CD1c-positive myeloid dendritic cell (primary cell): Measurements from ENCODE around the gene NAGS.
A peak's percentile ranks its signal among the peaks of the same experiment; 100 is the strongest.
"Not testable (repeated sequence)": the region's sequence is repeated elsewhere in the genome, so short reads cannot be mapped to it uniquely, and the experiment has no call there.

Experiments used
- DNase-seq: peaks from one replicate; pipeline ENCODE4 v3.0.0-alpha.2; 2016; ENCODE audit errors: extremely low spot score

The NAGS gene

DNA sequence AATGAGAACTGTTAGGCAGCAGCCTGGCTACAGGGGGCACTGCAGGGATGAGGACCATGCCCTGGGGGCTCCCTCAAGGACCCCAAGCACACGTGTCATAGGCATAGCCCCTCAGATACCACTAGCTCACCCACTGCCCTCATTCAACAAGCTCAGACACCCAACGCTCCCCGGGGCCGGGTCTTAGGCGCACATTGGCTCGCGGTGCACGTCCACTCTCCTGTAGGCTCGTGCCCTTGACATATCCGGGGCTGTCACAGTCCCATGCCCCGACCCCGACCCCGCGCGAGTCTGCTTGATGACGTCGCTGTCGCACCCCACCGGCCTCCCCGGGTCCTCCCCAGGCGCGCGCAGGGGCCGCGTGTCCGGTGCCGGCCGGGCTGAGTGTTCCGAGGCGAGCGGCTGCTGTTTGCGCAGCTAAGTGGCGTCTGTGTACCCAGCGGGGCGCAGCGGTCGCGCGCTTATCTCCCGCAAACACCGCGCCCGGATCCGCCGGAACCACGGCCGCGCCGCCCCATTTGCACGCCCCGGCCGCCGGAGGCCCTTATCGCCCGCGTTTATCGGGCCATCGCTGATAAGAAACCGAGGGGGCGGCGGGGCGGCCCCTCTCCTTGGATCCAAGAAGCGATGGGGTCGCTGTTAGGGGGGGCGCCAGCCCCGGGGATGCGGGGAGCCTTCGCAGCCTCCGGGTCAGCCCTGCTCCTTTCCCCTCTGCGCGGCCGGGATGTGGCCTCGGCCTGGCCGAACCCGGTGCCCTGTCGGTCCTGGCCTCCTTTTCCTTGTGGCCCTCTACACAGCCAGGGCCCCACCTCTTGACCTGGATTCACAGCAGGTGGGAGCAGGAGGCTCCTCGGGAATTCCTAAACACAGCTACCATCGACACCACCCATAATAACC, 20.7 kb upstream of the NAGS start:
- no peak for DNase-seq

GRCh38 chr17:43984521-43984920, 19.9 kb upstream of the NAGS start:
- no peak for DNase-seq

GRCh38 chr17:43986225-43986981, 18.0 kb upstream of the NAGS start:
- DNase-seq, result no peak

- no peak for DNase-seq
Measured at GRCh38 chr17:43987131-43988021, 17.0 kb upstream of the NAGS start.

GRCh38 chr17:43988301-43988700, 16.1 kb upstream of the NAGS start:
- no peak for DNase-seq

DNA sequence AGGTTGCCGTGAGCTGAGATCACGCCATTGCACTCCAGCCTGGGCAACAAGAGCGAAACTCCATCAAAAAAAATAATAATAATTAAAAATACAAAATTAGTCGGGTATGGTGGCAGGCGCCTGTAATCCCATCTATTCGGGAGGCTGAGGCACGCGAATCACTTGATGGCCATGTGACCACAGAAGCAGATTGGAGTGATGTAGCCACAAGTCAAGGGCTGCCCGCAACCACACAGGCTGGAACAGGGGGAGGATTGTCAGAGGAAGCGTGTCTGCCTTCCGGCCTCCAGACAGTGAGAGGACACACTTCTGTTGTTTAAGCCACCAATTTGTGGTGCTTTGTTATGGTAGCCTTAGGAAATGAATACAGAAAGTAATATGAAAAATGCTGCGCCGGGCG, 11.8 kb upstream of the NAGS start:
- no peak for DNase-seq

DNA sequence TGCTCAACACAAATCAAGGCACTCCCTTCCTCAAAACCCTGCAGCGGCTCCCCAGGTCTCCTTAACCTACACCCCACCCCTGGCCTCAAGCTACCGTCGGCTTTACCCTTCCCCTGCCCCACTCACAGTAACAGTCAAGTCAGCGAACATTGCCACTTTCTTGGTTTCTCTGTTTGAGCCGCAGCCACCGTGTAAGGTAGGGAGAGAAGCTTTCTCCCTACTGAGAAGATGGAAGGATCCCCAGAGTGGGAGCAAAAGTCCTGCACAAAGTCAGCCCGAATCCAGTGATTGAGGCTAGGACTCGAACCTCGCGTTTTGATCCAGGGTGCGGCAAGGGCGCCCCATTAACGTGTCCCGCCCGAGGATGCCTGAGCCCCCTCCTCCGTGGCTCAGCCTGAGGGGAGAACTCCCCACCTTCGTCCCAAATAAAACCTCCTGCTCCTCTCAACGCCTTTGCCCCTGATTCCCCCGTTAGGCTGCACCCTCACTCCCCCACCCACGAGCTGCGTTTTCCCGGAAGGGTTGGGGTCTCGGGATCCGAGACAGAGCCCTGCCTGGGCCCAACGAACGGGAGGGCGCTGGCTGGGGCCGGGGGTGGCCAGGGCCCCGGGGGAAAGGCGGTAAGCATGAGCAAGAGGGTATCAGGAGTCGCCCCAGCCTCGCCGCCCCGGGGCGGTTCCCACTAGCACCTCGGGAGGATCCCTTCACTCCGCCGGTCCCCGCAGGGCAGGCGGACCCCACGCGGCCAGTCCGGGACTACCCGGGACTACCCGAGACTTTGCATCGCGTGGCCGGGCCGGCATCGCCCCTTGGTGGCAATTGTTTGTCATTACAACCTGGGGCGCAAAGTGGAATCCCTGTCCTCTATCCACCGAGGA, 9.9 kb upstream of the NAGS start:
- peak; percentile 79 for DNase-seq

GRCh38 chr17:43995150-43995471, 9.3 kb upstream of the NAGS start:
- DNase-seq, result no peak

GRCh38 chr17:43997180-43997579, 7.2 kb upstream of the NAGS start:
- not testable (repeated sequence) for DNase-seq

GRCh38 chr17:43998552-43998951, 5.9 kb upstream of the NAGS start:
- peak; percentile 53 for DNase-seq

- DNase-seq, result no peak
Measured at GRCh38 chr17:43999024-43999423, 5.4 kb upstream of the NAGS start.

DNA sequence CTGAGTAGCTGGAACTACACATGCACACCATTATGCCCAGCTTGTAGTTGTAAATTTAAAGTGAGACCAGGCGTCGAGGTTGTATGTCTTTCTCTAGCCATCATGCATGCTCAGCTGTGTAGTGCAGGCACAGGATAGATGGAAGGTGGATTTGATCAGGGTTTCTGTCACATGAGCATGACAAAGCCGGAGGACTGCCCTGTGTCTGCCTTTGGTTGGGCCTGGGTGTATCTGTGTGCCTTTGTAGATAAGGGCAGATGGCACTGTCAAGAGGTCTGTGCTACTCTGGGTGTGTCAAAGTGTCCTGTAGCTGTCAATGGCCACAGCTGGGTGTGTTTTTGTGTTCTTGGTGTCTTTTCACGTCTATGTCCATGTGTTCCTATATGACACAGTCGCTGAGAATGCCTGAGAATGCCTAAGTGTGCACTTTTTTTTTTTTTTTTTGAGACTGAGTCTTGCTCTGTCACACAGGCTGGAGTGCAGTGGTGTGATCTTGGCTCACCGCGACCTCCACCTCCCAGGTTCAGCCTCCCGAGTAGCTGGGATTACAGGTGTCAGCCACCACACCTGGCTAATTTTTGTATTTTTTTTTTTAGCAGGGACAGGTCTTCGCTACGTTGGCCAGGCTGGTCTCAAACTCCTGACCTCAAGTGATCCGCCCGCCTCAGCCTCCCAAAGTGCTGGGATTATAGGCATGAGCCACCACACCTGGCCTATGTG, 4.1 kb upstream of the NAGS start:
- no peak for DNase-seq

DNA sequence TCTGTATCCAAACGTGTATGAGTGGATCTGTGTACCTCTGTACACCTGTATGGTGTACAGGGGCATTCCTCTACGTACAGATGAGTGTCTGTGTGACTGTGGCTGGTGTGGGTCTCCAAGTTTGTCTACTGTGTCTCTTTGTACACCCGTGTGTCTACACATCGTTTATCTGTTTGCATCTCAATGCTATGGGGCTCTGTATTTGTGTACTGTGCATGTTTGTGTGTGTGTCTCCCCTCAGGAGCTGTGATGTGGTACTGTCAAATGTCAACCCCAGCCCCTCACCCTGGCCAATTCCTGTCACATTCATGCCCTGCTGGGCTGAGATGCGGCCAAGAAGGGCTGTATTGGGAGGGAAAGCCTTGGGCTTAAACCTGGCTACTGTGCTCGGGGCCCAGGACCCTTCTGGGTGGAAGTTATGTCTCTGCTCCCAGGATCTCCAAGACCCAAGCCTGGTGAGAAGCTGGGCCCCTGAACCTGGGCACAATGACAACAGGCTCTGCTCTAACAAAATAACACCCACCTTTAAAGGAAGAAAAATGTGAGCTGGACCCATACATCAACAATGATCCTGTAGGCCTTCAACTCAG, 3.5 kb upstream of the NAGS start:
- no peak for DNase-seq

DNA sequence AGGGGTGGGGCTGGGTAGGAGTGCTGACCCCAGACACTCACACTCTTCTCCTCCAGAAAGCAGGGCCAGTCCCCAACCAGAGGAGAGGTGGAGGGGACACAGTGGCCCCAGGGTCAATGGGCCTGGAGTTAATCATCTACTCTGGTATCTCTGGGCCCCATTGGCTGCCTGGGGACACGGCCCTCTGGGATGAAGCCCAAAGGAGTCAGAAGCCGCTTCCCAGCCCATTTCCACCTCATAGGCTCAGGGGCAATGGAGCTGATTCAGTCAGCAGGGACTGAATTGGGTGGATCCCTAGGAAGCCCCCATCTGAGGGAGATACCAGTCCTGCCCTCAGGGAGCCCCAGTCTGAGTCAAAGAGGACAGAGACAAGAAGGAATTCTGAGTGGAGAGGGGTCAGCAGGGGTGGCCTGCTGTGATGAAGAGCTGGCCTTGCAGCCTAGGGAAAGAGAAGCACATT, 2.9 kb upstream of the NAGS start:
- no peak for DNase-seq

GRCh38 chr17:44002141-44002848, 2.1 kb upstream of the NAGS start:
- DNase-seq, result no peak

DNA sequence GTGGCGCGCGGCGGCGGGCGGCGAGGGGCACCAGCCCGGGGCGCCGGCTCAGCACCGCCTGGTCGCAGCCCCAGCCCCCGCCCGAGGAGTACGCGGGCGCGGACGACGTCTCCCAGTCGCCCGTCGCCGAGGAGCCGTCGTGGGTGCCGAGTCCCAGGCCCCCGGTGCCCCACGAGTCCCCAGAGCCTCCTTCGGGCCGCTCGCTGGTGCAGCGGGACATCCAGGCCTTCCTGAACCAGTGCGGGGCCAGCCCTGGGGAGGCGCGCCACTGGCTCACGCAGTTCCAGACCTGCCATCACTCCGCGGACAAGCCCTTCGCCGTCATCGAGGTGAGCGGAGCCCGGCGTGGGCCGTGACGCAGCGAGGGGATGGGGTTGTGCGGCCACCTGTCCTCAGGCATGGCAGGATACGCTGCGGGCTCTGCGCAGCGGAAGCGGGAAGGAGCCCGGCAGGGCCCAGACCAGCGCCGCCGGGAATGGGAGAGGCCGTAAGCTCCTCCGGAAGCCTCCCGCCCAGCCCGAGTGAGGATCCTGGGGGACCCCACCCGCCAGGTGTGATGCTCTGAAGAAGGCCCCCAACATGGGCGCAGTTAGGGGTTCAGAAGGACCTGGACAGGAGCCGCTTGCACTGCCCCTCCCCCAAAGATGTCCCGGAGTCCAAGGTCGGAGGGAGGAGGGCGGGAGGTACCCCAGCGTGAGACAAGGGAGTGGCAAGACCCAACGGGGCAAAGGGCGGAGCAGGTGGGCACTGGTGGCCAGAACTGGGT, 522 bp downstream of the NAGS start:
- no peak for DNase-seq

- peak; percentile 30 for DNase-seq
Measured at GRCh38 chr17:44005527-44006271, 1.3 kb downstream of the NAGS start.

GRCh38 chr17:44006272-44006597, 1.8 kb downstream of the NAGS start:
- no peak for DNase-seq
